Eye (tissue), 1 donor: ENCODE data around the gene CHST7.

Experiments
- DNase-seq: peaks from one replicate; pipeline ENCODE4 v3.0.0-alpha.2; 2015

The CHST7 gene

DNA sequence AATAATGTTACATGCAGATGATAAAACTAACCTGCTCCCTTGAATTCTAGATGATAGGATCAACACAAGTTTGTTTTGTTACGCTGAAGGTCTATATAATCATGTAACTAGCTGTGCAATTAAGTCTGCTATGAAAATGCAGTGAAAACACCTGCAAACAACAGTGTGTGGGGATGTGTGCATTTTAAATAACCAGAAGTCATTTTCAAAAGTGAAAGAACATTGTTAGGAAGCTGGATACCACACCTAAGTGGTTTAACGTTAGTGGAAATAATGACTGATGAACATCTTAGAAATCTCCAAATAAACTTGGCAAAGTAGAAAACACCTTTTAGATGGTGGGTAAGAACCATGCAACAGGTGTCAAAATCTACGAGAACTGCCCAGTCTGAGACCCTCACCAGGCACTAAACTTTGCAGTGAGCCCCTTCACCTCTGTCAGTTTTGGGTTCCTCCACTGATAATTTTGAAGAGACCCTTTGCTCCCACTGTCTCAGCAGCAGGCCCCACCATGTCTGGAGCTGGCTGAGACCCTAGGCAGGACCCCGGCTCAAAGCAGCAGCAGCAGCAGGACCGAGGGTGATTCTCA is 36.6 kb downstream of the CHST7 start:
- no peak for DNase-seq

DNA sequence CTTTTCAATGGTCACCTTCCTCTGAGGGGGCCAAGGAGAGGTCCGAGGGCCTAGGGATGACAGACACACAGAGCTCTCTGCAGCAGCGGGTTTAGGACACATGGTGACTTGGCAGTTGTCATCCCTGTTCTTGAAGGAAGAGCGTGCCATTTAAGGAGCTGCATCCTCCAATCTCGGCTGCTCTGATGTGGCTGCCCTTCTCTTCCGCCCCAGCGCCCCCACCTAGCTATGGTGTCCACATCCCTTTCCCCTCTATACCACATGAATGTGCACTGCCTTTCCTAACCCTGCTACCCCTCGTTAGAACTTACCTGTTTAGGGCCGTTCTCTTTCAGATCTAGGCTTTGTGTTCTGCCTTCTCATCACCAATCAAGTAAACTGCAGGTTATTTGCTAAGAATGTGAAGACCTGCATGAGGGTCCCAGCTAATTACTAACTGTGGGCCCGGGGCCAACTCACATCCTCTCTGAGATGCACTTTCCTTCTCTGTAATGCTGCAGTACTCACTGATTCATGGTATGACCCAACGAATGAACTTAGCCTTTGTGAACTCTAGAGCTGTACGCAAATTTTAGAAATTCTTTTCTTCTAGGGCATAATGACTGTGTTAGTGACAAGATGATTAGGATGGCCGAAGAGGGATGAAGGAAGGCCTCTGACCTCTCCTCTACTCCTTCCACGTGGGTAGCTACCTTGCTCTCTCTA is 38.2 kb downstream of the CHST7 start:
- DNase-seq, result no peak

- no peak for DNase-seq
Measured at GRCh38 chrX:46617906-46618305, 44.3 kb downstream of the CHST7 start.

DNA sequence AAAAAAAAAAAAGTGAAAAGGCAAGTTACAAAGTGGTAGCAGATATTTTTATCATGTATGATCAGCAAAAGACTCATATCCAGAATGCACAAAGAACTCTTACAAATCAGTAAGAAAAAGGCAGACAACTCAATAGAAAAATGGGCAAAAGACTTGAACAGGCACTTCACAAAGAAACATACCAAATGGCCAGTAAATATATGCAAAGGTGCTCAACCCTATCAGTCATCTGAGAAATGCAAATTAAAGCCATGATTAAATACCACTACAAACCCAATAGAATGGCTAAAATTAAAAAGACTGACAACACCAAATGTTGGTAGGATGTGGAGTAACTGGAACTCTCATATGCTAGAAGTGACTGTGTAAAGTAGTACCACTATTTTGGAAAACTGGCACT is 45.4 kb downstream of the CHST7 start:
- DNase-seq, result no peak

GRCh38 chrX:46620505-46620904 is 46.9 kb downstream of the CHST7 start:
- no peak for DNase-seq

- DNase-seq, result no peak
Measured at GRCh38 chrX:46621572-46621971, 48.0 kb downstream of the CHST7 start.

GRCh38 chrX:46624090-46624786 is 50.7 kb downstream of the CHST7 start:
- DNase-seq, result no peak

- no peak for DNase-seq
Measured at GRCh38 chrX:46626566-46626965, 53.0 kb downstream of the CHST7 start.

- DNase-seq, result no peak
Measured at GRCh38 chrX:46627062-46627461, 53.5 kb downstream of the CHST7 start.

DNA sequence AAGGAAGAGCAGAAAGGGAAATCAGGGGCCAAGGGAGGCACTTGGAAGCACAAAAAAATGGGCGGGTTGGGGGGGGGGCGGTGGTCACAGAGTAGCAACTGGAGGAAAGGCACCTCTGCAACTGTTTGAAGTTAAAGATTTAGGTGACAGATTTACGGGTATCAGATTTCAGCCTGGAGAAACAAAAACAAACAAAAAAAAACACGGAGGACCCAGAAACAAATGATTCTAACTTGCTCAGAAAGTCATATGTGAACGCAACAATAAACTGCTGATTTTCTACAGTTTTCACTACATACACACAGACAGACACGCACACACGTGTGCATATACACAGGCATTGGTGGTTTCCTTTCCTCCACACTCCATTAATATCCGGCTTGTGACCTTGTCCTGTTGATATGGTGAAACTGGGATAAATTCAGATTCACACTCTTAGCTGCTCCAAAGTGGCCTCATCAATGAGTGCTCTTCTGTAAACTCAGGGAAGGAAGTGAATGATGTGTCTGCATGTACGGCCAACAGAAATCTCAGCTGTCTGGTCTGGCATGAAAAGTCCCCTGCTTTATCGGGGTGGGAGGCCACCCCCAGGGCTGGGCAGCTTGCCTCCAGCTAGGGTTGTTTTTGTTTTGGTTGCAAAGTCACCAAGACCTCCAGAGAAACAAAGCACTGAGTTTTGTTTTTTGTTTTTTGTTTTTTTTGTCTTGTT is 54.3 kb downstream of the CHST7 start:
- DNase-seq, result no peak

DNA sequence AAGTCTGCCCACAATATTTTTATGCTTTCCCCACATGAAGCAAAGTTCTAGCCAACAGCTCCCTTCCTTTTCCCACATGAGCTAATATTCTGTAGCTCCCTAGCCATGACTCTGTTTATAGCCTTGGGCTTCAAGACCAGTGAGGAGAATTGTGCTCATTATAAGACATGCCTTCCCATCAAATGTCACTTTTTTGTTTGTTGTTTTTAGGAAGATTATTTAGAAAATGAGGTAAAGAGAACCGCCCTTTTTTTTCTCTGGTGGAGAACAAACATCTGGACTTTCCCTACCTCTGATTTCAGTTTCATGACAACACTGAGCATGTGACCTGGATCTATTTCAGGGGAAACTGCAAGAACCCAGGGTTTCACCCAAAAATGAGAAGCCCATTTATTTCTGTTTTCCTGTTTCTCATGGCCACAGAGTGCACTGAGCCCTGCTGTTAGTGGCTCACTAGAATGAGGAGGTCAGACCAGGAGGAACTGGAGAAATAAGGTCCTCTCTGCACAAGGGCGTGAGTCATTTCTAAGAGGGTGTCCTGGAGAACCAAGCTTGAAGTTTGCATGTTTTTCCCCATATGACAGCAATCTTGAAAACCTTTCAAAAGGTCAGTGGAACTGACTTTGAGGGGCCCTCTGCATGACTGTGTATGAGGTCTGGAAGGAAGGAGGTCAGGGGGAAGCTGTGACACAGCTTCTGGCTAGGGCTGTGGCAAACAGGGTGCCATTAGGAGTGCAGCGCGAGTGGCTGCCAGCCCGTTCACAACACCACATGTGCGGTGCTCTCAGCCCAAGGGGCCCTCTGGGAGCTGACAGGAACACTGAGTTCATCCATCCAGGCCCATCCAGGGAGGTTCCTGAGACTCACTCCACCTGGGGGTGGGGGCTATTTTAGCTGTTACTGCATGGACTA is 55.2 kb downstream of the CHST7 start:
- no peak for DNase-seq

DNA sequence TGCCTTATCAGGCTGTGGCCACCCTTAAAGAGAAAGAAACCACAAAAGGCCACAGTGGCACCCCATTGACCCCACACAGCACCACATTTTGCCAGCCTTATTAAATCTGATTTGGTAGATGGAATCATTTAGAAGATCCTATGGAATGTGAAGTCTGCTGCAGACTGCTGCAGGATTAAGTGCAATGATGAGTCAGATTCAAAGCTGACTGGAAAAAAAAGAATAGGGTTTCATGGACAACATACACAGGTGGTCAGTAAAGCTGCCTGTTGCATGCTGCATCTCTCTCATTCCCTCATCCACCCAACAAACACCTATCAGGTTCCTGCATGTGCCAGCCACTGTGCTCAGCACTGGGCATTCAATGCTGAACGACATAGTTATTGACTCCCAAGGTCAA is 56.6 kb downstream of the CHST7 start:
- no peak for DNase-seq

DNA sequence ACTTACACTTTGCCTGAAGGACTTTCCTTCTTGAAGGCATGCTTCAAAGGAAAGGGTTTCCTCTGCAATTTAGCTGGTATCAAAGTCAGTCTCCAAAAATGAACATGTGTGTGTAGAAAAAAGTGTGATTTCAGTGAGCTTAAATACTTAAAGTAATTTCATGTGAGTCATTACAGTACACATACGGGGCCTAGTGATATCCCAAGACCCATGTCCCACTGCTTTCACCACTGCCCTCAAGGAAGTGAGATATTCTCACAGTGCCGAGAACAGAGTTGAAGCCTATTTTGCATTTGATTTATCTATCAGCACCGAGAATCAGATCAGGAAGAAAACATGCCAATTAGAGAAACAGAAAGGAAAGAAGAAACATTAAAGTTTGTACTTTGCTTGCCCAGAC is 61.0 kb downstream of the CHST7 start:
- no peak for DNase-seq

DNA sequence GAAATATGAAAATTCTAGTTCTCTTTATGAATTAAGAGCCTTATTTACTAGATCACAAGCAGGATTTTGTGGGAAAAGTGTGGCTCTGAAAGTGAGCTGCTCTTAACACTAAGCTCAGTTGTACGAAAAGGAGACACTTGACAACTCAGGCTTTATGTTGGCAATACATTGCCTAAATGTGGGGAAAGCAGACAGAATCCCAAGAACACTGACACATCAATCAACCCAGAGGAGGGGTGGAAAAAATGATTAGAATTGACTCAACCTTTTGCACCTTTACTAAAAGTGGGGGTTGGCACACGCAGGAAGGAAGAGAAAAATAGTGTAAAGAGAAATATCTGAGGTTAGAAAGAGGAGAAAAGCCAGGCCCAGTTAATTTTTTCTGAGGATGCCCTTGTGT is 61.6 kb downstream of the CHST7 start:
- no peak for DNase-seq

GRCh38 chrX:46636223-46636622 is 62.7 kb downstream of the CHST7 start:
- DNase-seq, result no peak

- no peak for DNase-seq
Measured at GRCh38 chrX:46637938-46638337, 64.4 kb downstream of the CHST7 start.

DNA sequence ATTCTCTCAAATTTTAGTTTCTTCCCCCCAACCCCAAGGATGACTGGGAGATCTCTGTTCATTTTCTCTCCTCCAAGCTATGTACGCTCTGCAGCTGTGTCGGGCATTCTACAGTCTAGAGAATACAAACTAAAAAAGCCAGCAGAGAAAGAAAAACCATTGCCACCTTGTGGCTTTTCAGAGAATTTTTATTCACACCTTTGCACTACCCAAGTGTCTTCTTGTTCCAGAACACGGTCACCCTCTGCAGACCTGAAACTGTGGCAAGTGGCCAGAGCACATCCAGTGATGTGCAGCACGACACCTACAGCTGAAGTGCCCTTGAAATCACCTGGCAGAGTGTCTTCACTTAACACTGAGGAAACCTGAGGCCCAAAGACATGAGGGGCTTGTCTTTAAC is 68.6 kb downstream of the CHST7 start:
- no peak for DNase-seq

DNA sequence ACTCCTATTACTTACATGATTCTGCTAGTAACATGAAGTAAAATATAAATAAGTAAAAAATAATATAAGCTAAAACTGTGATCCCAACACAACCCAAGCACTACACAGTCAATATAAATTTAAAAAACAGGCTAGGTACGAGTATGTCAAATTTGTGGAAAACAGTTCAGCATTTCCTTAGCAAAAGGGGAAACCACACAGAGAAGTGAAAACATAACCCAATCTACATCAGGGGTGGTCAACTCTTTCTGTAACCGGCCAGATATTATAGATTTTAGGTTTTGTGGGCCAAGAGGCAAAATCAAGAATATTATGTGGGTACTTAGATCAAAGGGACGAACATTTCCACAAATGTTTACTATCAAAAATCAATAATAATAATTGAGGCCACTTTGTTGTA is 70.1 kb downstream of the CHST7 start:
- DNase-seq, result no peak

- DNase-seq, result no peak
Measured at GRCh38 chrX:46645614-46646013, 72.0 kb downstream of the CHST7 start.

GRCh38 chrX:46647251-46647650 is 73.7 kb downstream of the CHST7 start:
- DNase-seq, result no peak
